Activated CD8-positive, alpha-beta memory T cell treated with anti-CD3 and anti-CD28 coated beads, Interleukin-2, amount 10 ng/mL, durations not matched to agents 7 days and 5 days (primary cell): ENCODE results near the gene CLUH. TPM values are rescaled to one million over a fixed set of nuclear protein-coding genes. Genes with fewer than 3 reads are reported as not detected.

Experiments used
- ATAC-seq: fragments of 150-1000 bp; cut with Tn5 transposase; one replicate; pipeline ENCODE4 v1.10.0; 2021; ENCODE audit warnings: moderate library complexity
- CTCF ChIA-PET: fragments of 350-600 bp; sonication (Branson Sonifier 250); formaldehyde crosslinking; loops from one replicate; lab custom pipeline; 2021; ENCODE audit warnings: antibody characterized with exemption; lab: Charles Lee
- DNase-seq: peaks from one replicate; pipeline ENCODE4 v3.0.0-alpha.2; 2020
- H3K27ac Mint-ChIP-seq: one replicate; pipeline ENCODE4 v1.8.0; 2021; ENCODE audit warnings: mild to moderate bottlenecking, mixed read lengths
- H3K27me3 Mint-ChIP-seq: one replicate; pipeline ENCODE4 v1.8.0; 2021; ENCODE audit warnings: mixed read lengths
- H3K36me3 Mint-ChIP-seq: one replicate; pipeline ENCODE4 v1.8.0; 2021; ENCODE audit warnings: mild to moderate bottlenecking, mixed read lengths
- H3K4me1 Mint-ChIP-seq: one replicate; pipeline ENCODE4 v1.8.0; 2021; ENCODE audit warnings: mixed read lengths
- H3K4me3 Mint-ChIP-seq: one replicate; pipeline ENCODE4 v1.8.0; 2021; ENCODE audit warnings: mild to moderate bottlenecking, moderate library complexity, mixed read lengths
- H3K9me3 Mint-ChIP-seq: one replicate; pipeline ENCODE4 v1.8.0; 2022; ENCODE audit warnings: low read depth, mixed read lengths
- total RNA-seq, 2 experiments: library from RNA; stranded (reverse); gene quantifications; one replicate each; pipeline ENCODE4 v1.2.3, GENCODE V29; 2021

The CLUH gene, protein sequence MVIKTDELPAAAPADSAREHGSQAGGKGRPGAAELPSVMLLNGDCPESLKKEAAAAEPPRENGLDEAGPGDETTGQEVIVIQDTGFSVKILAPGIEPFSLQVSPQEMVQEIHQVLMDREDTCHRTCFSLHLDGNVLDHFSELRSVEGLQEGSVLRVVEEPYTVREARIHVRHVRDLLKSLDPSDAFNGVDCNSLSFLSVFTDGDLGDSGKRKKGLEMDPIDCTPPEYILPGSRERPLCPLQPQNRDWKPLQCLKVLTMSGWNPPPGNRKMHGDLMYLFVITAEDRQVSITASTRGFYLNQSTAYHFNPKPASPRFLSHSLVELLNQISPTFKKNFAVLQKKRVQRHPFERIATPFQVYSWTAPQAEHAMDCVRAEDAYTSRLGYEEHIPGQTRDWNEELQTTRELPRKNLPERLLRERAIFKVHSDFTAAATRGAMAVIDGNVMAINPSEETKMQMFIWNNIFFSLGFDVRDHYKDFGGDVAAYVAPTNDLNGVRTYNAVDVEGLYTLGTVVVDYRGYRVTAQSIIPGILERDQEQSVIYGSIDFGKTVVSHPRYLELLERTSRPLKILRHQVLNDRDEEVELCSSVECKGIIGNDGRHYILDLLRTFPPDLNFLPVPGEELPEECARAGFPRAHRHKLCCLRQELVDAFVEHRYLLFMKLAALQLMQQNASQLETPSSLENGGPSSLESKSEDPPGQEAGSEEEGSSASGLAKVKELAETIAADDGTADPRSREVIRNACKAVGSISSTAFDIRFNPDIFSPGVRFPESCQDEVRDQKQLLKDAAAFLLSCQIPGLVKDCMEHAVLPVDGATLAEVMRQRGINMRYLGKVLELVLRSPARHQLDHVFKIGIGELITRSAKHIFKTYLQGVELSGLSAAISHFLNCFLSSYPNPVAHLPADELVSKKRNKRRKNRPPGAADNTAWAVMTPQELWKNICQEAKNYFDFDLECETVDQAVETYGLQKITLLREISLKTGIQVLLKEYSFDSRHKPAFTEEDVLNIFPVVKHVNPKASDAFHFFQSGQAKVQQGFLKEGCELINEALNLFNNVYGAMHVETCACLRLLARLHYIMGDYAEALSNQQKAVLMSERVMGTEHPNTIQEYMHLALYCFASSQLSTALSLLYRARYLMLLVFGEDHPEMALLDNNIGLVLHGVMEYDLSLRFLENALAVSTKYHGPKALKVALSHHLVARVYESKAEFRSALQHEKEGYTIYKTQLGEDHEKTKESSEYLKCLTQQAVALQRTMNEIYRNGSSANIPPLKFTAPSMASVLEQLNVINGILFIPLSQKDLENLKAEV (N-terminal part only)
- total RNA-seq: 10 to 100 TPM; 65.0 to 81.1 TPM

DNA sequence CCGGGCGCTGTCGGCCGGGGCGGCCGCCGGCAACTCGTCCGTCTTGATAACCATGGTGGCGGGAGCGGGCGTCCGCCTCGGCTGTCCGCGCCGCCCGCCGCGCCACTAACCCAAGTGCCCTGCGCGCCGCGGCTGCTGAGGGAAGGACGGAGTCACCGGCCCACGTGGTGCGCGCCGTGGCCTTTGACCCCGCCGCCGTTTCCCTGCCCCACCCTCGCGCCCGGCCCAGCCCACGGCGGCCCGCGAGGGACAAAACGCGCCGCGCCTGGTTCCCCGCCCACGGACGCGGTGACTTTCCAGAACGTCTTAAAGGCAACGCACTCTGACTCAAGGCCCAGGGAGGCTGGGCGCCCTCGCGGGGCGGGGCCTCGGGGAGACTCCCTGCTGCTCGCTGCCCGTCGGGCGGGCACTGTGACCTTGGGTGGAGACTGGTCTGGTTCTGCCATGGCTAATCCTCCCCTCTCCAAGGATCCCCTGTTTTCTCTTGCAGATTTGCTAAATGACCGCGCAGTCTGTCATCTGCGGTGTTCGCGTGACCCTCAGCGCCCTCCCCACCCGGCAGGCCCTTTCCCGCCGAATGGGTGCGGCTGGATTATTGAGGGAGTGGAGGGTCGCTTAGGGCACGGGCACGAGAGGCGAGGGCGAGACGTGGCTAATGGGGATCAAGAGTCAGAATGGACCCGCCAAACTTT, at the start of gene CLUH:
Gene CLUH, minus strand, starts transcription at position 157 of the 692 bp plus-strand sequence. Its CDS starts 103 bp downstream, at position 54.
- DNase-seq (peak; percentile 97), ATAC-seq (peak; percentile 93)
- CTCF ChIA-PET: no interaction called here
- H3K4me1 Mint-ChIP-seq: peaks cover 37% of the 10 kb centered on the region
- H3K9me3 Mint-ChIP-seq: no peaks in the 10 kb centered on the region
- peaks cover 2% of the 10 kb centered on the region for H3K36me3 Mint-ChIP-seq
- peak within 1 kb of the TSS; percentile 95 for H3K27ac Mint-ChIP-seq
- H3K27me3 Mint-ChIP-seq: no peaks in the 10 kb centered on the region
- peak within 1 kb of the TSS; percentile 93 for H3K4me3 Mint-ChIP-seq

DNA sequence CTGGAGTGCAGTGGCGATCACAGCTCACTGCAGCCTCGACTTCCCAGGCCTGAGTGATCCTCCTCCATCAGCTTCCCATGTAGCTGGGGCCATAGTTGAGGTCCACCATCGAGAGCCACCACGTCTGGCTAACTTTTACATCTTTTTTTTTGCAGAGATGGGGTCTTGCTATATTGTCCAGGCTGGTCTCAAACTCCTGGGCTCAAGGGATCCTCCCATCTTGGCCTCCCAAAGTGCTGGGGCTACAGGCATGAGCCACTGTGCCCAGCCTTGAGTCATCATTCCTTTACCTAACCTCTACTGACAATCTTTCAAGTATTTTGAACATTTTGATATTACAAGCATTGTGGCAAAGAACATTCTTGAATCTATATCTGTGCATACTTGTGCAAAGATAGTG, 47.3 kb upstream of the CLUH start:
- no peaks in the 10 kb centered on the region for H3K9me3 Mint-ChIP-seq
- CTCF ChIA-PET: no interaction called here

DNA sequence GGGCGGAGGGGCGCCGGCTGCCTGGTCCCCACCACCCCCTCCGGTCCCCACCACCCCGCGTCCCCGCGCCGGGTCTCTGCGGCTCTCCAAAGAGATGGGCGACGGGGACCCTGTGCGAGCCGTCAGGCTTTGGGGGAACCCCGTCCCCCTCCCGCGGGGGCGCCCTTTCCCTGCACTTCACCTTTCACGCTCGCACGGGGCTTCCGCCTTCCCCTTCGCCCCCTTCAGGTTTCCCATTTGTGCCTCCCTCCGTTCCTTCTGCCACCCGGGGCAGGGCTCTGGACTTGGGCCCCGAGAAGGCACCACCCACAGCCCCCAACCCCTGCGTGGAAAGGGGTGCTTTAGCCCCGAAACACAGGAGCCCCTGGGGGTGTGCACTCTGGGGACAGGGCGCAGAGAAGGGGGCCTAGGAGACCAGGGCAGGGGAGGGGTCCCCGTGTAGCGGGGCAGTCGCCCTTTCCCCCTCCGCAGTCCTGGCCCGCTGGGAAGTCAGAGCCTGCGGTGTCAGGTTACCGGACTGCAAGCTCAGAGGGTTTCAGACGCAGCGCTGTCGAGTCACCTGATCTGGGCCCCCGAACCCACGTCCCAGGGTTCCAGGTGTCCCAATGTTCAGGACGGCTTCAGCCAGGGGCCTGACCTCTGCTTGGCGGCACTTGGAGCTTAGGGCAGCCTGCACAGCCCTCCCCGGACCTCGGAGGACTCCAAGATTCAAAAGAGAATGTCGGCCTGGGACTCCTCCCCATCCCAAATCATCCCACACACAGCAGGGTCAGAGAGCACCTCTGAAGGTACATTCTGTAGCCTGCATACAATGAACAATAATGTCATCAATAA, 44.5 kb upstream of the CLUH start:
- DNase-seq (no peak), ATAC-seq (no peak)
- H3K9me3 Mint-ChIP-seq: no peaks in the 10 kb centered on the region
- H3K4me1 Mint-ChIP-seq: no peaks in the 10 kb centered on the region
- CTCF ChIA-PET: no interaction called here
- H3K4me3 Mint-ChIP-seq: no peak overlapping the region
- no peak overlapping the region for H3K27ac Mint-ChIP-seq
- H3K27me3 Mint-ChIP-seq: peaks cover 55% of the 10 kb centered on the region
- H3K36me3 Mint-ChIP-seq: no peaks in the 10 kb centered on the region

More for the DNA sequence above, 47.3 kb upstream of the CLUH start:
- no peaks in the 10 kb centered on the region for H3K36me3 Mint-ChIP-seq
- no peak for DNase-seq
- H3K27me3 Mint-ChIP-seq: peaks cover 37% of the 10 kb centered on the region
- no peak for ATAC-seq
- no peak overlapping the region for H3K27ac Mint-ChIP-seq
- H3K4me1 Mint-ChIP-seq: no peaks in the 10 kb centered on the region
- no peak overlapping the region for H3K4me3 Mint-ChIP-seq

DNA sequence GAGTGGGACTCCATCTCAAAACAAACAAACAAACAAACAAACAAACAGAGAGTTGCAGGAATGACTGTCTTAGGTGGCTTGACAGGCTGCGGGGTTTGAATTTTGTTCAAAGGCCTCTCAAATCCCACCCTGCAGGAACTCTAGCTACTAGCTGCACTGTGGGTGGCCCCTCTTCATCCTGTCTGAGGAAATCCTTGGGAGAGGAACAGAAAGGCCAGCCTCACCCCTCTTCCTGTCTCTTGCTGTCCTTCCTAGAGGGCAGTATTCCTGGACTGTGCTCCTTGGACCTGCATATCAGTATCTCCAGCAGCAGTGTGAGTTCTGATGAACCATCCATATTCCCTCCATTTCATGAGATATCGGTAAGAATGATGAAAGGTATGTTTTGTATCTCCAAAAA, 39.9 kb upstream of the CLUH start:
- H3K36me3 Mint-ChIP-seq: no peaks in the 10 kb centered on the region
- no peaks in the 10 kb centered on the region for H3K4me1 Mint-ChIP-seq
- ATAC-seq (no peak), DNase-seq (no peak)
- H3K9me3 Mint-ChIP-seq: no peaks in the 10 kb centered on the region
- H3K27me3 Mint-ChIP-seq: peaks cover 59% of the 10 kb centered on the region
- CTCF ChIA-PET: no interaction called here
- H3K27ac Mint-ChIP-seq: no peak overlapping the region
- no peak overlapping the region for H3K4me3 Mint-ChIP-seq

DNA sequence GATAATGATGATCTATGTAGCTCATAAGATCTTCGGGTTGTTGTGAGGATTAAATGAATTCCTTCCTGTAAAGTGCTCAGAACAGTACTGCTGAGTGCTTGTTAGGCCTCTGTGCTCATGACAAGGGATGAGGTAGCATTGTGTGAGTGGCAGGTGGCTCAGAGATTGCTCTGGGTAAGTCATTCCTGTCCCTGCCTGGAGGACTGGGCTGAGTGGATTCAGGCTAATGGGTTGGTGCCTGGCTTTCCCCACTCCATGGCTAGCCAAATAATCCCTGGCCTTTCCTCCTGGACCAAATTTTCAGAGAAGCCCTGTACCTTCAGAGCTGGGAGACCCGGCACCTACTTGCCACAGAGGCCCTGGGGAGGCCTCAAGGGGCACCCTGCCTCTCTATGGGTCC, 39.2 kb upstream of the CLUH start:
- CTCF ChIA-PET: no interaction called here
- Mint-ChIP-seq H3K27me3 (peaks cover 56% of the 10 kb centered on the region), H3K4me1 (no peaks in the 10 kb centered on the region), H3K27ac (no peak overlapping the region), H3K36me3 (no peaks in the 10 kb centered on the region), H3K9me3 (no peaks in the 10 kb centered on the region), H3K4me3 (no peak overlapping the region)
- DNase-seq (no peak), ATAC-seq (no peak)

DNA sequence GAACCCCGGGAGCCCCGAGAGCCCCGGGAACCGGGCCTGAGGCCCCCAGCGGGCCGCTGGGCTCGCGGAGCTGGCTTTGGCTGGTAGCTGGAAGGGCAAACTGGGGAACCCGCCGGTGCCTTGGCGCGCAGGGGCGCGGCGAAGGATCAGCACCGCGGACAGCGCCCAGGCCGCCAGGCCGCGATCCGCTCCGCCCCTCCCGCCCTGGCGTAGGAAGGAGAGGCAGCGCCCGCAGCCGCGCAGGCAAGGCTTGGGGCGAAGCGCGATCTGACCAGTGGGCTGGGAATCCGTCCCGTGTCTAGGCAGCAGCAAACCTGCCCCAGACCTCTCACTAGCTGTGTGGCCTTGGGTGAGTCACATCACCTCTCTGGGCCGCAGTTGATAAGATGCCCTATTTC, 38.2 kb upstream of the CLUH start:
- ATAC-seq (peak; percentile 98), DNase-seq (peak; percentile 74)
- Mint-ChIP-seq H3K27me3 (peaks cover 59% of the 10 kb centered on the region), H3K9me3 (no peaks in the 10 kb centered on the region), H3K4me3 (no peak overlapping the region), H3K27ac (no peak overlapping the region), H3K36me3 (no peaks in the 10 kb centered on the region), H3K4me1 (no peaks in the 10 kb centered on the region)
- CTCF ChIA-PET: no interaction called here

DNA sequence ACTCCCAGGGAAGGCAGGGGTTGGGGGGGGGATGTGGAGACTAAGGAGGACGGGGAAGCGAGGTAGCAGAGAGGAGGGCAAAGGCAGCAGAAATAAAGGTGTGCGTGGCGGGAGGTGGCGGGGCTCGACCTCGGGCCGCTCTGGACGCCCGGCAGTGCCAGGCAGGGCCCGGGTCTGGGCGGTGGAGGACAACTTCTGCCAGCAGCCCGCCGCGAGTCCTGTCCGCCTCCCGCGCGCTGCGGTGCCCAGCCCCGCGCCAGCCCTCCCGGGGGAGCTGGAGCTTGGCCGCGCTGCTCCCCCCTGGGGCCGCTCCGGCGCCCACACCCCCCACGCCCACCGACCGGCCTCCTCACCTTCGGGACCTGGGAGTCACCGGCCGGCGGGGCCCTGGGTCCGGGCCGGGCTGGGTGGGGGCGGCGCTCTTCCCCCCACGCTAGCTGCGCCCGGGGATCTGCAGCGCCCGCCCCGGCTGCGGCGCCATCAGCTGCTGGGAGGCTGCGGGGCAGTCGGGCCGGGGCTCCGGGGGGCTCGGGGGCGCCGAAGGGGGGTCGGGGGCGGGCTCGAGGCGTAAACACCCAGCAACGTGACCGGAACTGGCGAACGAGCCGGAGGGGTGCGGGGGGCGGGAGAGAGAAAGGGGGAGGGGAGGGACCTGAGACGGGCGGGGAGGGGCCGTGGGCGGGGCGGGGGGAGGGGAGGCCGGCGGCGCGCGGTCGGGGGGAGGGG, 37.7 kb upstream of the CLUH start, which contains the start of gene CCDC92B:
Gene CCDC92B, minus strand, starts transcription at position 595 of the 726 bp plus-strand sequence. CDS start 14,507 bp downstream, outside the sequence.
- peaks cover 59% of the 10 kb centered on the region for H3K27me3 Mint-ChIP-seq

DNA sequence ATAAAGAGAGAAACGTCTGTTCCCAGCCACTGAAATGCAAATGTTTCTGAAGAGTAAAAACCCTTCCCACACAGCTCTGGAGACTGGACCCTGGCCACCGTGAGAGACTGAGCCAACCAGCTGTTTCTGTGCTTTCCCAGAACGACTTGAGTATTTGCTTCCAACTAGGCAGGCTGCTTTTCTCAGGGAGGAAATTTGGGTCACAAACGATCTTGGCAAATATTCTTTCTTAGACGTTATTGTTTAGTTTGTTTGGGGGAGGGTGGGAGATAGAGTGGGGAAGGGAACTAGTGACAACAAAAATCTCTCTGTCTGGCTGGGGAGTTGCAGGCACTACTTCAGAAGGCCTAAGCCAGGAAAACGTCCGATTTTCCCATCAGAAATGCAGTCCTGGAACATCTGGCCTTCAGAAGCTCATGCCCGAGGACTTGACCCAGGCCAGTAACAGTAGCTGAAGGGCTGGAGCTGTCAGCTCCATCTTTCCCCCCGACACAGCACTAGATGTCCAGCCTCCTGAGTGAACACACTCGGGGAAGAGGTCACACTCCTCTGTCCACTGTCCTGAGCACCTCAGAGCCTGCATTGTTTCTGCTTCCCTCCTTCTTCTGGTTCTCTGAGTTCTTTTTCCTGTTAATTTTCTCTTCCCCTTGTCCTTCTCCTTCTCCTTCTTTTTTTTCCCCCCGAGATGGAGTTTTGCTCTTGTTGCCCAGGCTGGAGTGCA, 33.9 kb upstream of the CLUH start:
- CTCF ChIA-PET: no interaction called here

More for the DNA sequence above, 37.7 kb upstream of the CLUH start, which contains the start of gene CCDC92B:
- DNase-seq: no peak
- no peak for ATAC-seq
- Mint-ChIP-seq H3K4me1 (no peaks in the 10 kb centered on the region), H3K9me3 (no peaks in the 10 kb centered on the region), H3K36me3 (no peaks in the 10 kb centered on the region), H3K4me3 (no peak within 1 kb of the TSS), H3K27ac (no peak within 1 kb of the TSS)
- CTCF ChIA-PET: no interaction called here

DNA sequence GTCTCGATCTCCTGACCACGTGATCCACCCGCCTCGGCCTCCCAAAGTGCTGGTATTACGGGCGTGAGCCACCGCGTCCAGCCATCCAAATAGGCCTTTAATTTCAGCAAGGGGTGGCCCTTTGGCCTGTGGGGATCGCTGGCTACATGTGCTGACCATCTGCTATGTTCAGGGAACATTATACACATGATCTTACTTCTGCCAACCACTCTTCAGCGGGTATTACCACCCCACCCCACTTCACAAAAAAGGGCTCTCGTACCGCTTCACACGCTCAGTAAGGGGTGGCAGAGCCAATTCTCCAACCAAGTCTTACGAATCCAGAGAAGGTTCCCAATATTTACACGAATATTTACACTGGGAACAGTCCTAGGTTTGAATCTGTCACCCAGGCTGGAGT, 26.1 kb upstream of the CLUH start:
- ATAC-seq: no peak

More for the DNA sequence above, 33.9 kb upstream of the CLUH start:
- H3K36me3 Mint-ChIP-seq: no peaks in the 10 kb centered on the region
- ATAC-seq: no peak
- H3K27me3 Mint-ChIP-seq: peaks cover 39% of the 10 kb centered on the region
- no peaks in the 10 kb centered on the region for H3K9me3 Mint-ChIP-seq
- DNase-seq: no peak
- H3K27ac Mint-ChIP-seq: no peak overlapping the region
- H3K4me1 Mint-ChIP-seq: no peaks in the 10 kb centered on the region
- no peak overlapping the region for H3K4me3 Mint-ChIP-seq

DNA sequence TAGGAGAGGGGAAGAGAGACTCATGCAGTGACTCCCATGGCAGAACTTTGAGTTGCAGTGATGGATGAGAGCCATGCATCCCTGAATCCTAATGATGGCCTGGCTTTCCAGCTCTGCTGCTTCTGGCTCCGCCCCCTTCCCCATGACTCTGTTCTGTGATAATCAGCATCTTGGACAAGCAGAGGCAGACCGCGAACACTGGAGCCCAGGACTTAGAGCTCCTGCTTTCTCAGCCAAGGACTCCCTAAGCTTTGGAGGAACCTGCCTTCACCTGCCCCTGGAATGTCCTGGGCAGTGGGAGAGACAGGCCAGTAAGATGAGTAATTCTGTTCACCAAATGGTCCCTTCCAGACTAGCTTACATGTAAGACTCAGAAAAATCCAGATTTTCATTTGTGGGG, 25.4 kb upstream of the CLUH start:
- Mint-ChIP-seq H3K9me3 (no peaks in the 10 kb centered on the region), H3K36me3 (no peaks in the 10 kb centered on the region), H3K27ac (no peak overlapping the region), H3K4me3 (no peak overlapping the region), H3K27me3 (no peaks in the 10 kb centered on the region), H3K4me1 (no peaks in the 10 kb centered on the region)
- CTCF ChIA-PET: interaction anchor here (0.7 to 1.0 kb wide), 2 partner anchors 10 to 49 kb away, joined by 4 read pairs; no protein-coding TSS in a partner anchor
- DNase-seq (no peak), ATAC-seq (no peak)

More for the DNA sequence above, 26.1 kb upstream of the CLUH start:
- DNase-seq: no peak
- Mint-ChIP-seq H3K36me3 (no peaks in the 10 kb centered on the region), H3K9me3 (no peaks in the 10 kb centered on the region), H3K27ac (no peak overlapping the region), H3K27me3 (peaks cover 3% of the 10 kb centered on the region), H3K4me1 (no peaks in the 10 kb centered on the region), H3K4me3 (no peak overlapping the region)
- CTCF ChIA-PET: interaction anchor here (1.0 kb wide), 1 partner anchor 49 kb away, joined by 4 read pairs; no protein-coding TSS in a partner anchor

DNA sequence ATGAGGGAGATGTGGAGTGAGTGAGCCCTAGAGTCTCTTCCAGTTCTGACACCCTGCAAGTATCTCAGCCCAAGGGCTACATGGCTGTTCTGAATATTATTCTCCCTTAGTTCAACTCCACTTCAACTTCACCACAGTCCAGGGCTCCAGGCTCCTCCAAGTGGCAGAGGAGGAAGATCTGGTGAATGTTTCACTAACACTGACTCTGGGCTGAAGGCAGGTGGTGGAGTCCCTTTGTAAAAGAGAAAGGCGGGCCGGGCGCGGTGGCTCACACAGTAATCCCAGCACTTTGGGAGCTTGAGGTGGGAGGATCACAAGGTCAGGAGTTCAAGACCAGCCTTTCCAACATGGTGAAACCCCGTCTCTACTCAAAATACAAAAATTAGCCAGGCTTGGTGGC, 24.3 kb upstream of the CLUH start:
- H3K27me3 Mint-ChIP-seq: no peaks in the 10 kb centered on the region
- CTCF ChIA-PET: no interaction called here

More for the DNA sequence above, 24.3 kb upstream of the CLUH start:
- H3K4me1 Mint-ChIP-seq: no peaks in the 10 kb centered on the region
- H3K36me3 Mint-ChIP-seq: no peaks in the 10 kb centered on the region
- DNase-seq (no peak), ATAC-seq (no peak)
- no peak overlapping the region for H3K27ac Mint-ChIP-seq
- H3K9me3 Mint-ChIP-seq: no peaks in the 10 kb centered on the region
- no peak overlapping the region for H3K4me3 Mint-ChIP-seq
